ENCODE results near the gene KLHL28.
"Not testable (repeated sequence)": the region's sequence is repeated elsewhere in the genome, so short reads cannot be mapped to it uniquely, and the experiment has no call there.

The KLHL28 gene

DNA sequence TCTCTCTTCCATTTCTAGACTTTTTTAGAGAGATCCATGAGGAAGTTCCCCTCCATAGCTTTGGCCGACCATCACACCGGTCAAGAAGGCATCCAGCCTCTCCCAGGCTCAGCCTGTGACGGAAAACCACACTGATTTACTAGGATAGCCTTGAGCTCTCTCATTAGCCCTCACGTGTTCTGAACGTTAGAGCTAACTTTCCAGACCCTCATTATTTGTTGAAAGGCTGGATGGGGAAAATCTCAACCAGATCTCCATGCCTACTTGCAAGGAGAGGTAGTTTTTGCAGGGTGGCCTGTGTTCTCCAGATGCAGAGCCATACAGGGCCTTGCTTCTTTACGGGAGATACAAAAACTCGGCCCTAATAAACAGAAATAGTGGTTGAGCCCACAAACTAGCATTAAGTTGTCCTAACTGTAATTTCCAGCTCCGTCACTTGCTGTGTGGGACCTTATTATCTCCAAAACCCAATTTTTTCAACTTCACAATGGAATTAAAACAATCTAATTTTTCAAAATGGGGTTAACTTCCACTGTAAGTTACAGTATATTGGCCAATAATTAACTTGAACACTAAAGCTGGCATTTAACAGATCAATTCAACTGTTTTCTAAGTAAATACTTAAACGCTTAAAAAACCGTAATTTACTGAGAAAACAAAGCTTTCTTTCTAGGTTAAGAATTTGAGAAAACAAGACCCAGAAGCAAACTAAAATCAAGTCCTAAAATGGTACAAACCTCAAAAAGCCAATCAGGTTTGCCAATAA lies 65.3 kb downstream of the KLHL28 start:
- no peak for DNase-seq

DNA sequence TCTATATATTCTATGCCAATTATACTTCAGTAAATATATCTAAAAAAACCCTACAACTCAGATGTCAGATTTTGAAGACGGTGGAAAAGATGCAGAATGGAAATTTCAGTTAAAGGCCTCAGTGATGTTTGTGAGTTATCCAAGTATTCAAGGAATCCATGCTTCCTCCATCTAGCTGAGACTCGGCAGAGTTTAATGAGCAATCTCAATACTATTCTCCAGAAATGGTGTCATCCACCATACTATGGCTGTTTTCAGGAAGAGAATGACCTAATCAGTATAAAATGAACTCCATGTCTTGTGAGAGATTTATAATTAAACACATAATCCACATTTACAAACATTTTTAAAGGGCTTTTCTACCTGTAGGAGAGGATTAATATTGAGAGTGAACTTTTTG lies 66.0 kb downstream of the KLHL28 start:
- no peak for DNase-seq

- DNase-seq: no peak
Measured at GRCh38 chr14:44893535-44893934, 68.2 kb downstream of the KLHL28 start.

GRCh38 chr14:44891726-44892372 lies 69.9 kb downstream of the KLHL28 start:
- DNase-seq: not testable (repeated sequence)

DNA sequence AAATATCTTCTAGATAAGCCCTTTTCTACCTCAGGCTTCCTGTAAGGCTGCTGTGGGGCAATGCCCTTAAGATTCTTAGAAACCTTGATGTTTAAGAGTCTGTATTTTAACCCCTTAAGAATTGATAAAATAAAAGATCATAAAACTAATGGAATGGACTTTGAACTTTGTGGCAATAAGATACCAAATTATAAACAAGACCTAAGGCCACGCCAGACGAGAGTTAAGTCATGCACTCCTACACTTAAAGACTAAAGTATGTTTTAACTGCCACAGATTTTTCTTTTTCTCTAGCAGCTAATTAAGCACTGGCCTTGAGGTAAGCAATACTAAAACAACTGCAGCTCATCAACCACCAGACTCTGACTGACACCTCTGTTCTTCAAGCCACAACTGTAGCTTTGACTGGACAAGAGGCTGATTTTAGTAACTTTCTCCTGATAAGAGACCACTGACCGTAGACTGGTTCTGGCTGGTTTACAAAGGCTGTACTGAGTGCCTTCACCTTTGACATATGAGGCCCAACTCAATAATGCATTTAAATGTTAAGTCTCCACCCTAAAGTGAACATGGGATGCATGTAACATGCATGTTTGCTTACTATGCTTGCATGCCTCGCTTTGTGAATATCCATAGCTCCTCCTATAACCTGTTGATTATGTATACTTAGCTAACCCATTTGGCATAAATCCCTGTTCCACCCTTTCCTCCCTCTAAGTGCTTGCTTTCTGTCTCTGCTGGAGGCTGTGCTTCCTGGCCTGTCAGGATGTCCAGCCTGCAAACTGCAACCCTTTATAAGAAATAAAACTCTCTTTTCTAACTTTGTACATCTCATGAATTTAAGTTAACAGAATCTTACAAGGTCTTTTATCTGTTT lies 71.9 kb downstream of the KLHL28 start:
- DNase-seq: no peak

DNA sequence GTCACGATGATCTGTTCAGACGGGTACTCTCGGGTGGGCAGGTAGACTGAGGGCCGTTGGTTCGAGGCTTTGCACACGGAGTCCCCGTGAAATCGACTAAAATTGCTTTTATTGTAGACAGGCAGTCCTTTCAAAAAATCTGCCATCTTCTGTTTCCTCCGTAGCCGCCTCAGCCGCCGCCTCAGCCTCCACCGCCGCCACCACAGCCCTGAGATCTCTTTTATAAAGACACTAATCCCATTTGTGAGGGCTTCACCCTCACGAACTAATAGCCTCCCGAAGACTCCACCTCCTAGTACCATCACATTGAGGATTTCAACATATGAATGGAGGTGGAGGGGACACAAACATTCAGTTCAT lies 74.2 kb downstream of the KLHL28 start:
- no peak for DNase-seq

DNA sequence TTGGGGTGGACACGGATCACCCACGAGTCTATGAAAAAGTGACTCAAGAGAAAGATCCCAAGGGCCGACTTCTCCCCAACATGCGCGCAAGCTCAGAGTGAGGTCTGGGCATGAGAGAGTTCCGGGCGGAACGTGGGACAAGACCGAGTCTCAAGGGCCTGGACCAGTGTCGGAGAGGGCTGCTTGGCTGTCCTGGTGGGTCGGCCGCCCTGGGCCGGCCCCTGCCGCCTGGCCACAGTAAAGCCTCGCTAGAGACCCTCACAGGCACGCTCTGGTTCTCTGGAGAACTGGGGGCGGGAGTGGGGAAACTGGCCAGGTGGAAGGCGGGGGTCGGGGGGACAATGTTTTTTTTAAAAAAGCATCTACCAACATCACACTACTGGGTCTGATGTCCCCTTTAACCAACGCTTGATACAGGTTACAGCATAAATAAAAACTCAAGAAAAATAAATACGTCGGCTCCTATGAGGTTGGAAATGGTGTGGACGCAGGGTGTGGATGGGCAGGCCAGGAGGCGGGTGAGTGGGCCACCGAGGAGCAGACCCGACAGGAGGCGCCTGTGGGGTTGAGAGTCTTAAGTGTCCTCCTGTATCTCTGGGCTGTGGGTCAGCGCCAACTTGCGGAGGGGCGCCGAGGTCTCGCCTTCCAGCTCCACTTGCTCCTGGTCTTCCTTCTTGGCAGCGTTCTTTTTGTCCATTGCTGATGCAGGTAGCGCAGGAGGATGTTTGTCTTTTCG lies 74.7 kb downstream of the KLHL28 start:
- DNase-seq: no peak

- no peak for DNase-seq
Measured at GRCh38 chr14:44880791-44881190, 81.0 kb downstream of the KLHL28 start.
